ENCODE measurements around the gene IL13. TPM values are rescaled to one million over a fixed set of nuclear protein-coding genes. Genes with fewer than 3 reads are reported as not detected.
A peak's percentile ranks its signal among the peaks of the same experiment; 100 is the strongest.

IL13 gene
- total RNA-seq (2021): not detected in 2 replicates
- long read RNA-seq: 0 reads

DNA sequence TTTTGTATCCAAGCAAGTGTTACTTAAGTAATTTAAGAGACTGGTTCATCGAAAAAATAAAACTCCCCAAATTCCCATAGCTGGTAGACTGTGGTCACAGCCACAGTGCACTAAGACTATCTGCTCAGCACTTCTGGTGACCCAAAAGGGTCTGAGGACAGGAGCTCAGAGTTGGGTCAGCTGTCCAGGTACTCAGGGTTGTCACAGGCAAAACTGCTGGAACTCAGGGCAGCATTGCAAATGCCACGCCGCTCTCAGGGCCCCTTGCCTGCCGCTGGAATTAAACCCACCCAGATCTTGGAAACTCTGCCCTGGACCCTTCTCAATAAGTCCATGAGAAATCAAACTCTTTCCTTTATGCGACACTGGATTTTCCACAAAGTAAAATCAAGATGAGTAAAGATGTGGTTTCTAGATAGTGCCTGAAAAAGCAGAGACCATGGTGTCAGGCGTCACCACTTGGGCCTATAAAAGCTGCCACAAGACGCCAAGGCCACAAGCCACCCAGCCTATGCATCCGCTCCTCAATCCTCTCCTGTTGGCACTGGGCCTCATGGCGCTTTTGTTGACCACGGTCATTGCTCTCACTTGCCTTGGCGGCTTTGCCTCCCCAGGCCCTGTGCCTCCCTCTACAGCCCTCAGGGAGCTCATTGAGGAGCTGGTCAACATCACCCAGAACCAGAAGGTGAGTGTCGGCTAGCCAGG, at the start of gene IL13:
Gene IL13 (plus strand): TSS at position 498 of the 705 bp plus-strand sequence. CDS start 14 bp downstream, at position 512.
- Histone ChIP-seq H2AK5ac (ENCODE audit: insufficient read length, low read length) (no peak within 1 kb of the TSS), H2BK5ac (ENCODE audit: insufficient read length, low read length) (no peak within 1 kb of the TSS), H3T11ph (ENCODE audit: low read length) (no peak within 1 kb of the TSS), H3K27me3 (ENCODE audit: insufficient read depth, low read length) (peaks cover 6% of the 10 kb centered on the region; the same call in 1 of the 2 replicates), H3K18ac (ENCODE audit: insufficient read length, low read depth, low read length) (no peak within 1 kb of the TSS), H2BK120ac (ENCODE audit: low read depth, low read length, poor library complexity, severe bottlenecking) (no peak within 1 kb of the TSS), H4K20me1 (ENCODE audit: control insufficient read depth, insufficient read depth, insufficient read length) (no peaks in the 10 kb centered on the region), H4K8ac (replicated peaks; ENCODE audit: insufficient read length, low read depth, low read length) (no peak within 1 kb of the TSS), H2BK15ac (ENCODE audit: low read depth, low read length) (no peak within 1 kb of the TSS), H3K4me1 (ENCODE audit: insufficient read depth, low read length) (no peaks in the 10 kb centered on the region), H4K5ac (ENCODE audit: insufficient read length, low read depth, low read length) (no peak within 1 kb of the TSS), H3K27ac (ENCODE audit: insufficient read length, low read depth, low read length) (no peak within 1 kb of the TSS), H3K4me2 (ENCODE audit: insufficient read depth, insufficient read length, low read length) (no peak within 1 kb of the TSS), H3K23ac (ENCODE audit: insufficient read length, low read depth, low read length) (no peak within 1 kb of the TSS), H3K79me1 (ENCODE audit: insufficient read depth, low read depth, low read length, poor library complexity, severe bottlenecking) (no peaks in the 10 kb centered on the region), H3K79me2 (ENCODE audit: insufficient read depth, low read length) (no peaks in the 10 kb centered on the region), H4K91ac (ENCODE audit: insufficient read length, low read depth, low read length) (no peak within 1 kb of the TSS), H3K9ac (ENCODE audit: extremely low read depth, insufficient read length, low read length) (no peak within 1 kb of the TSS), H3K4ac (ENCODE audit: low read depth, low read length) (no peak within 1 kb of the TSS), H2BK20ac (ENCODE audit: low read depth, low read length, poor library complexity, severe bottlenecking) (no peak within 1 kb of the TSS), H3K14ac (ENCODE audit: insufficient read depth, low read length) (peak within 1 kb of the TSS; percentile 12; the same call in 1 of the 2 replicates), H2AFZ (ENCODE audit: low read length) (no peak within 1 kb of the TSS), H3K9me3 (ENCODE audit: control insufficient read depth, low read depth, low read length) (no peaks in the 10 kb centered on the region), H3K23me2 (ENCODE audit: insufficient read length, low read depth, low read length, poor library complexity, severe bottlenecking) (no peaks in the 10 kb centered on the region), H2BK12ac (ENCODE audit: insufficient read length, low read depth, low read length) (no peak within 1 kb of the TSS), H3K56ac (ENCODE audit: insufficient read length, low read depth, low read length) (no peak within 1 kb of the TSS)
- Mint-ChIP-seq H3K36me3 (ENCODE audit: insufficient read depth in 1 of 3, low read depth in 3 of 3) (no peaks in the 10 kb centered on the region), H3K27me3 (ENCODE audit: low read depth) (peaks cover 52% of the 10 kb centered on the region), H3K4me1 (peaks cover 7 to 15% of the 10 kb centered on the region in 2 experiments), H3K4me3 (no peak within 1 kb of the TSS; a peak in 1 of 5 replicates), H3K9me3 (peaks cover 0 to 12% of the 10 kb centered on the region in 2 experiments; a peak in 3 of 5 replicates), H3K27ac (no peak within 1 kb of the TSS; a peak in 1 of 7 replicates)
- DNase-seq: no peak
- WGBS (ENCODE audit: extremely low coverage, insufficient read length, low lambda C conversion rate): no CpG with 5 or more reads among the region's 12 CpGs
- TF ChIP-seq, protein P1, sequence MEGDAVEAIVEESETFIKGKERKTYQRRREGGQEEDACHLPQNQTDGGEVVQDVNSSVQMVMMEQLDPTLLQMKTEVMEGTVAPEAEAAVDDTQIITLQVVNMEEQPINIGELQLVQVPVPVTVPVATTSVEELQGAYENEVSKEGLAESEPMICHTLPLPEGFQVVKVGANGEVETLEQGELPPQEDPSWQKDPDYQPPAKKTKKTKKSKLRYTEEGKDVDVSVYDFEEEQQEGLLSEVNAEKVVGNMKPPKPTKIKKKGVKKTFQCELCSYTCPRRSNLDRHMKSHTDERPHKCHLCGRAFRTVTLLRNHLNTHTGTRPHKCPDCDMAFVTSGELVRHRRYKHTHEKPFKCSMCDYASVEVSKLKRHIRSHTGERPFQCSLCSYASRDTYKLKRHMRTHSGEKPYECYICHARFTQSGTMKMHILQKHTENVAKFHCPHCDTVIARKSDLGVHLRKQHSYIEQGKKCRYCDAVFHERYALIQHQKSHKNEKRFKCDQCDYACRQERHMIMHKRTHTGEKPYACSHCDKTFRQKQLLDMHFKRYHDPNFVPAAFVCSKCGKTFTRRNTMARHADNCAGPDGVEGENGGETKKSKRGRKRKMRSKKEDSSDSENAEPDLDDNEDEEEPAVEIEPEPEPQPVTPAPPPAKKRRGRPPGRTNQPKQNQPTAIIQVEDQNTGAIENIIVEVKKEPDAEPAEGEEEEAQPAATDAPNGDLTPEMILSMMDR (conservative IDR thresholded peaks at IDR 0.05): no peak

All from H9 (cell line).